ENCODE measurements around the gene GPATCH1.

DNA sequence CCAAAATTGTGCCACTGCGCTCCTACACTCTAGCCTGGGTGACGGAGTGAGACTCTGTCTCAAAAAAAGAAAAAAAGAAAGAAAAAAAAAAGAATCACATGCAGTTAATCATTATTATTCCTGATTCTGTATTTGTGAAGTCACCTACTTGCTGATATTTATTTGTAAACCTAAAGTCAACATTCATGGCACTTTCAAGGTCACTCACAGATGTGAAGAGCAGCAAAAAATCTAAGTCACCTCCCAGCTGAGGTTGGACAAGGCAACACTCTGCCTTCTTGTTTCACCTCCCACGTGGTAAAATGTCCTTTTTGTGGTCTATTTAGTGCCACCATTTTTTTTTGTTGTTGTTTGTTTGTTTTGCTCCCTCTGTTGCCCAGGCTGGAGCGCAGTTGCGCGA lies 77.4 kb downstream of the GPATCH1 start:
- TF ChIP-seq, protein P1, sequence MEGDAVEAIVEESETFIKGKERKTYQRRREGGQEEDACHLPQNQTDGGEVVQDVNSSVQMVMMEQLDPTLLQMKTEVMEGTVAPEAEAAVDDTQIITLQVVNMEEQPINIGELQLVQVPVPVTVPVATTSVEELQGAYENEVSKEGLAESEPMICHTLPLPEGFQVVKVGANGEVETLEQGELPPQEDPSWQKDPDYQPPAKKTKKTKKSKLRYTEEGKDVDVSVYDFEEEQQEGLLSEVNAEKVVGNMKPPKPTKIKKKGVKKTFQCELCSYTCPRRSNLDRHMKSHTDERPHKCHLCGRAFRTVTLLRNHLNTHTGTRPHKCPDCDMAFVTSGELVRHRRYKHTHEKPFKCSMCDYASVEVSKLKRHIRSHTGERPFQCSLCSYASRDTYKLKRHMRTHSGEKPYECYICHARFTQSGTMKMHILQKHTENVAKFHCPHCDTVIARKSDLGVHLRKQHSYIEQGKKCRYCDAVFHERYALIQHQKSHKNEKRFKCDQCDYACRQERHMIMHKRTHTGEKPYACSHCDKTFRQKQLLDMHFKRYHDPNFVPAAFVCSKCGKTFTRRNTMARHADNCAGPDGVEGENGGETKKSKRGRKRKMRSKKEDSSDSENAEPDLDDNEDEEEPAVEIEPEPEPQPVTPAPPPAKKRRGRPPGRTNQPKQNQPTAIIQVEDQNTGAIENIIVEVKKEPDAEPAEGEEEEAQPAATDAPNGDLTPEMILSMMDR (conservative IDR thresholded peaks at IDR 0.05; ENCODE audit: low read depth, low read length): no peak
- TF ChIP-seq FOS (IDR thresholded peaks at IDR 0.05; ENCODE audit: low read depth, low read length) (no peak), POLR2A (IDR thresholded peaks at IDR 0.05; ENCODE audit: low read depth, low read length) (no peak), RCOR1 (IDR thresholded peaks at IDR 0.05; ENCODE audit: insufficient replicate concordance, low read length) (no peak), BHLHE40 (IDR thresholded peaks at IDR 0.05; ENCODE audit: low read depth, low read length) (no peak), NFE2L2 (IDR thresholded peaks at IDR 0.05; ENCODE audit: low read depth, low read length) (no peak), SMC3 (IDR thresholded peaks at IDR 0.05; ENCODE audit: low read depth, low read length) (no peak), MAFK (IDR thresholded peaks at IDR 0.05; ENCODE audit: low read depth, low read length) (no peak), RAD21 (IDR thresholded peaks at IDR 0.05; ENCODE audit: low read length) (no peak), MXI1 (IDR thresholded peaks at IDR 0.05; ENCODE audit: borderline replicate concordance, low read depth, low read length) (no peak), CEBPB (IDR thresholded peaks at IDR 0.05; ENCODE audit: low read depth, low read length) (no peak)
- TF ChIP-seq, protein P2, sequence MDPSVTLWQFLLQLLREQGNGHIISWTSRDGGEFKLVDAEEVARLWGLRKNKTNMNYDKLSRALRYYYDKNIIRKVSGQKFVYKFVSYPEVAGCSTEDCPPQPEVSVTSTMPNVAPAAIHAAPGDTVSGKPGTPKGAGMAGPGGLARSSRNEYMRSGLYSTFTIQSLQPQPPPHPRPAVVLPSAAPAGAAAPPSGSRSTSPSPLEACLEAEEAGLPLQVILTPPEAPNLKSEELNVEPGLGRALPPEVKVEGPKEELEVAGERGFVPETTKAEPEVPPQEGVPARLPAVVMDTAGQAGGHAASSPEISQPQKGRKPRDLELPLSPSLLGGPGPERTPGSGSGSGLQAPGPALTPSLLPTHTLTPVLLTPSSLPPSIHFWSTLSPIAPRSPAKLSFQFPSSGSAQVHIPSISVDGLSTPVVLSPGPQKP (IDR thresholded peaks at IDR 0.05; ENCODE audit: borderline replicate concordance, low read depth, low read length): no peak
- TF ChIP-seq, protein P3, sequence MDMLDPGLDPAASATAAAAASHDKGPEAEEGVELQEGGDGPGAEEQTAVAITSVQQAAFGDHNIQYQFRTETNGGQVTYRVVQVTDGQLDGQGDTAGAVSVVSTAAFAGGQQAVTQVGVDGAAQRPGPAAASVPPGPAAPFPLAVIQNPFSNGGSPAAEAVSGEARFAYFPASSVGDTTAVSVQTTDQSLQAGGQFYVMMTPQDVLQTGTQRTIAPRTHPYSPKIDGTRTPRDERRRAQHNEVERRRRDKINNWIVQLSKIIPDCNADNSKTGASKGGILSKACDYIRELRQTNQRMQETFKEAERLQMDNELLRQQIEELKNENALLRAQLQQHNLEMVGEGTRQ (IDR thresholded peaks at IDR 0.05; ENCODE audit: low read depth, low read length): no peak

Data from IMR-90 (cell line).